Endothelial cell of umbilical vein (primary cell): ENCODE data around the gene RASD1. TPM values are rescaled to one million over a fixed set of nuclear protein-coding genes. Genes with fewer than 3 reads are reported as not detected.
A peak's percentile ranks its signal among the peaks of the same experiment; 100 is the strongest.

Experiments
- Bru-seq: library from RNA; stranded (reverse); fragments of 400-500 nt; gene quantifications from one replicate; lab custom pipeline; 2021; lab: Mats Ljungman, UMichigan
- BruChase-seq, 2 experiments: library from RNA; stranded (reverse); fragments of 400-500 nt; gene quantifications; one replicate each; lab custom pipeline; 2021; lab: Mats Ljungman, UMichigan
- BruUV-seq: library from RNA; stranded (reverse); fragments of 400-500 nt; replicated peaks from 2 replicates; lab custom pipeline; 2021; lab: Mats Ljungman, UMichigan
- CTCF ChIA-PET: fragments of 300-600, 350-600 bp; sonication (Branson Sonifier 250); formaldehyde crosslinking; loops from one replicate; lab custom pipeline; 2021; ENCODE audit warnings: antibody characterized with exemption, inconsistent platforms; lab: Charles Lee
- POLR2A ChIA-PET: fragments of 300-600, 350-600 bp; sonication (Branson Sonifier 250); formaldehyde crosslinking; loops from one replicate; lab custom pipeline; 2021; ENCODE audit warnings: antibody characterized with exemption, inconsistent platforms; lab: Charles Lee
- DNase-seq: peaks from one replicate; pipeline ENCODE4 v3.0.0-alpha.2; 2011; ENCODE audit warnings: low read depth, low spot score
- FAIRE-seq: peaks from 2 replicates; lab custom pipeline; 2011; peaks lifted over from hg19 to GRCh38; lab: Jason Lieb, UNC
- H2AFZ ChIP-seq: 2 replicates; pipeline ENCODE4 v1.6.0; 2012; ENCODE audit warnings: low read depth, low read length, control low read depth, inconsistent platforms
- H3K27ac ChIP-seq: 2 replicates; pipeline ENCODE4 v1.5.1; 2011; ENCODE audit warnings: low read depth, mild to moderate bottlenecking, control low read depth, low read length, moderate library complexity; ENCODE audit not compliant: insufficient read depth
- H3K27me3 ChIP-seq, 2 experiments: 2 replicates each; pipeline versions ENCODE4 v1.6.0 to v1.6.1; 2011; ENCODE audit warnings: low read length in 2 of 2, mixed read lengths in 1 of 2; ENCODE audit not compliant: control insufficient read depth in 2 of 2, insufficient read depth in 2 of 2
- H3K36me3 ChIP-seq, 2 experiments: 2 replicates in 1 of 2; 3 replicates in 1 of 2; pipeline ENCODE4 v1.5.1; 2011; ENCODE audit warnings: low read length in 2 of 2, mild to moderate bottlenecking in 1 of 2, moderate library complexity in 1 of 2; ENCODE audit not compliant: control insufficient read depth in 2 of 2, insufficient read depth in 2 of 2; ENCODE audit errors: extremely low read depth in 1 of 2
- H3K4me1 ChIP-seq: 3 replicates; pipeline ENCODE4 v1.5.1; 2011; ENCODE audit warnings: mild to moderate bottlenecking, low read length; ENCODE audit not compliant: control insufficient read depth, insufficient read depth; ENCODE audit errors: extremely low read depth
- H3K4me2 ChIP-seq: 2 replicates; pipeline ENCODE4 v1.6.1; 2011; ENCODE audit warnings: low read length, control low read depth, mixed read lengths; ENCODE audit not compliant: insufficient read depth
- H3K4me3 ChIP-seq, 3 experiments: fragments of 200-600 bp in 1 of 3; sonication (generic), shearing (Covaris generic) in 1 of 3; replicated peaks in 1 of 3; 2 replicates each; pipeline ENCODE4 v1.5.1; 2011 to 2016; ENCODE audit warnings: control low read depth in 3 of 3, low read length in 3 of 3, mild to moderate bottlenecking in 2 of 3, inconsistent platforms in 1 of 3, low read depth in 1 of 3, moderate library complexity in 1 of 3; ENCODE audit not compliant: insufficient read depth in 1 of 3
- H3K79me2 ChIP-seq: 2 replicates; pipeline ENCODE4 v1.6.0; 2012; ENCODE audit warnings: low read length, inconsistent platforms; ENCODE audit not compliant: control insufficient read depth, insufficient read depth
- H3K9ac ChIP-seq: replicated peaks from 2 replicates; pipeline ENCODE3; 2011; ENCODE audit warnings: low read length, control low read depth; ENCODE audit not compliant: insufficient read depth; ENCODE audit errors: extremely low read depth
- H3K9me1 ChIP-seq: replicated peaks from 3 replicates; pipeline ENCODE4 v1.6.0; 2011; ENCODE audit warnings: mild to moderate bottlenecking, low read length; ENCODE audit not compliant: control insufficient read depth, insufficient read depth; ENCODE audit errors: extremely low read depth
- H3K9me3 ChIP-seq: replicated peaks from 2 replicates; pipeline ENCODE4 v1.5.1; 2012; ENCODE audit warnings: low read length, inconsistent platforms; ENCODE audit not compliant: control insufficient read depth, insufficient read depth
- H4K20me1 ChIP-seq: replicated peaks from 2 replicates; pipeline ENCODE3; 2011; ENCODE audit warnings: mild to moderate bottlenecking, low read length; ENCODE audit not compliant: control insufficient read depth, insufficient read depth; ENCODE audit errors: extremely low read depth
- EZH2 ChIP-seq: IDR thresholded peaks from 2 replicates; pipeline ENCODE4 v1.6.1; 2012; ENCODE audit warnings: borderline replicate concordance, low read depth, mild to moderate bottlenecking, moderate library complexity, low read length, inconsistent platforms; ENCODE audit not compliant: severe bottlenecking
- FOS ChIP-seq: IDR thresholded peaks from 2 replicates; pipeline ENCODE4 v1.6.1; 2011; ENCODE audit warnings: mild to moderate bottlenecking, low read length, moderate library complexity, borderline replicate concordance; ENCODE audit not compliant: insufficient read depth
- GATA2 ChIP-seq: IDR thresholded peaks from 2 replicates; pipeline ENCODE4 v1.7.0; 2011; ENCODE audit warnings: low read depth, mild to moderate bottlenecking, moderate library complexity, mixed read lengths, low read length; ENCODE audit not compliant: insufficient read length, insufficient read depth
- JUN ChIP-seq: IDR thresholded peaks from 2 replicates; pipeline ENCODE4 v1.6.1; 2011; ENCODE audit warnings: borderline replicate concordance, low read depth; ENCODE audit not compliant: insufficient read length, insufficient read depth
- MYC ChIP-seq: IDR thresholded peaks from one replicate; pipeline ENCODE4 v1.6.1; 2011; ENCODE audit warnings: mild to moderate bottlenecking, low read depth, low read length
- POLR2A ChIP-seq: IDR thresholded peaks from 2 replicates; pipeline ENCODE4 v1.6.1; 2012; ENCODE audit warnings: low read depth, mild to moderate bottlenecking, control low read depth, low read length
- POLR2AphosphoS5 ChIP-seq: IDR thresholded peaks from 2 replicates; pipeline ENCODE4 v1.6.1; 2012; ENCODE audit warnings: low read depth, mild to moderate bottlenecking, control low read depth, low read length, moderate library complexity; ENCODE audit not compliant: insufficient read depth
- dilution Hi-C: fragments of 300-500 bp; cut with MboI; formaldehyde crosslinking; loops from one replicate; pipeline ENCODE4 v1.15.0; 2019; ENCODE audit warnings: low sequenced_read_pairs; ENCODE audit not compliant: extremely low pct_ligation_motif_present
- intact Hi-C: fragments of 100-400 bp; cut with micrococcal nuclease; formaldehyde crosslinking; loops from one replicate; pipeline ENCODE4 v1.10.0; 2022
- long read RNA-seq: library from polyadenylated mRNA; stranded (forward); transcript quantifications from one replicate; pipeline ENCODE4 v2.0.0, GENCODE V29; 2021
- polyA minus RNA-seq, 3 experiments: library from RNA; depleted of rRNA, polyadenylated mRNA; stranded (reverse); fragments of >200 nt; gene quantifications; 1 replicate in 1 of 3; 2 replicates in 2 of 3; pipeline ENCODE4 v1.2.3, GENCODE V29; 2011
- polyA plus RNA-seq, 4 experiments: library from polyadenylated mRNA; depleted of rRNA in 3 of 4; stranded (reverse) in 3 of 4; unstranded in 1 of 4; fragments of >200 nt; gene quantifications; 2 replicates each; pipeline versions ENCODE4 v1.2.1 to v1.2.3, GENCODE V29; 2011 to 2012; ENCODE audit warnings: missing spikeins in 1 of 4
- total RNA-seq: library from RNA; stranded (reverse); gene quantifications from 2 replicates; pipeline ENCODE4 v1.2.3, GENCODE V29; 2021
- TF ChIP-seq, protein P1 (sequence below): IDR thresholded peaks from 2 replicates; pipeline ENCODE4 v1.6.1; 2011; ENCODE audit not compliant: insufficient read depth, insufficient read length
- TF ChIP-seq, protein P2 (sequence below), 2 donors: IDR thresholded peaks; 1 replicate in 1 of 2; 2 replicates in 1 of 2; pipeline ENCODE4 v1.5.1; 2011; ENCODE audit warnings: low read length in 2 of 2, mild to moderate bottlenecking in 2 of 2, moderate library complexity in 2 of 2, control low read depth in 1 of 2, inconsistent platforms in 1 of 2, low read depth in 1 of 2; ENCODE audit not compliant: insufficient read depth in 1 of 2; ENCODE audit errors: extremely low read depth in 1 of 2

RASD1 gene, protein sequence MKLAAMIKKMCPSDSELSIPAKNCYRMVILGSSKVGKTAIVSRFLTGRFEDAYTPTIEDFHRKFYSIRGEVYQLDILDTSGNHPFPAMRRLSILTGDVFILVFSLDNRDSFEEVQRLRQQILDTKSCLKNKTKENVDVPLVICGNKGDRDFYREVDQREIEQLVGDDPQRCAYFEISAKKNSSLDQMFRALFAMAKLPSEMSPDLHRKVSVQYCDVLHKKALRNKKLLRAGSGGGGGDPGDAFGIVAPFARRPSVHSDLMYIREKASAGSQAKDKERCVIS
- total RNA-seq (15.7 and 21.3 TPM in 2 replicates), polyA plus RNA-seq (4.2 and 8.4 TPM in 2 replicates), polyA minus RNA-seq (3.7 and 4.3 TPM in 2 replicates), Bru-seq, nascent RNA (percentile 66 among the genes with signal in this experiment), BruChase-seq, experiment 1, labeled RNA remaining after a 6-hour chase (percentile 49 among the genes with signal in this experiment), BruChase-seq, experiment 2, labeled RNA remaining after a 2-hour chase (percentile 60 among the genes with signal in this experiment)
- polyA plus RNA-seq (2011; cell fraction: cytosol; rRNA removed): 1.9 and 3.9 TPM in 2 replicates
- 3.4 and 4.8 TPM in 2 replicates for polyA plus RNA-seq (2011; cell fraction: nucleus; rRNA removed)
- polyA plus RNA-seq (2012): 1.2 and 3.4 TPM in 2 replicates
- 6.9 TPM for polyA minus RNA-seq (2011; cell fraction: cytosol; rRNA and poly(A)+ RNA removed)
- polyA minus RNA-seq (2011; cell fraction: nucleus; rRNA and poly(A)+ RNA removed): 2.1 and 5.4 TPM in 2 replicates
- long read RNA-seq, transcript RASD1-201 (2 exons, 1,746 nt): major isoform, 167 of 177 reads
- long read RNA-seq, partial matches to known transcripts: 0 of 177 reads
- long read RNA-seq, other reads (novel, unspliced or antisense): 10 of 177 reads

- Histone ChIP-seq H3K9me3 (no peaks in the 10 kb centered on the region), H3K4me2 (peak within 1 kb of the TSS; percentile 79), H3K79me2 (no peaks in the 10 kb centered on the region), H3K4me3 (peak within 1 kb of the TSS; percentile 39 to 74 (median 71)), H3K9ac (peak within 1 kb of the TSS; percentile 71), H3K9me1 (no peaks in the 10 kb centered on the region), H3K36me3 (peaks cover 3 to 4% of the 10 kb centered on the region in 2 experiments), H2AFZ (peak within 1 kb of the TSS; percentile 88), H4K20me1 (no peaks in the 10 kb centered on the region), H3K27ac (peak within 1 kb of the TSS; percentile 71), H3K27me3 (no peaks in the 10 kb centered on the region), H3K4me1 (peaks cover 13% of the 10 kb centered on the region)
- ChIA-PET CTCF (interaction anchor here (0.6 to 3.1 kb wide), 58 partner anchors 9 to 1441 kb away, joined by 3 to 84 read pairs (median 4); partner anchors contain the start of gene PEMT), POLR2A (interaction anchor here (0.5 to 2.7 kb wide), 24 partner anchors 8 to 476 kb away, joined by 3 to 11 read pairs (median 3); partner anchors contain the start of genes DRC3, PEMT and TOM1L2)
- intact Hi-C loops (loop anchor here (1.0 to 10.0 kb wide), 8 partner anchors 50 to 418 kb away; partner anchors contain the start of gene PEMT), dilution Hi-C loops (no loop called here)
- no TSS peak for BruUV-seq
- FAIRE-seq (peak; percentile 84), DNase-seq (peak; percentile 77)
- no peak for TF ChIP-seq JUN
- TF ChIP-seq, protein P1, sequence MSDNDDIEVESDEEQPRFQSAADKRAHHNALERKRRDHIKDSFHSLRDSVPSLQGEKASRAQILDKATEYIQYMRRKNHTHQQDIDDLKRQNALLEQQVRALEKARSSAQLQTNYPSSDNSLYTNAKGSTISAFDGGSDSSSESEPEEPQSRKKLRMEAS: no peak
- TF ChIP-seq, protein P2, sequence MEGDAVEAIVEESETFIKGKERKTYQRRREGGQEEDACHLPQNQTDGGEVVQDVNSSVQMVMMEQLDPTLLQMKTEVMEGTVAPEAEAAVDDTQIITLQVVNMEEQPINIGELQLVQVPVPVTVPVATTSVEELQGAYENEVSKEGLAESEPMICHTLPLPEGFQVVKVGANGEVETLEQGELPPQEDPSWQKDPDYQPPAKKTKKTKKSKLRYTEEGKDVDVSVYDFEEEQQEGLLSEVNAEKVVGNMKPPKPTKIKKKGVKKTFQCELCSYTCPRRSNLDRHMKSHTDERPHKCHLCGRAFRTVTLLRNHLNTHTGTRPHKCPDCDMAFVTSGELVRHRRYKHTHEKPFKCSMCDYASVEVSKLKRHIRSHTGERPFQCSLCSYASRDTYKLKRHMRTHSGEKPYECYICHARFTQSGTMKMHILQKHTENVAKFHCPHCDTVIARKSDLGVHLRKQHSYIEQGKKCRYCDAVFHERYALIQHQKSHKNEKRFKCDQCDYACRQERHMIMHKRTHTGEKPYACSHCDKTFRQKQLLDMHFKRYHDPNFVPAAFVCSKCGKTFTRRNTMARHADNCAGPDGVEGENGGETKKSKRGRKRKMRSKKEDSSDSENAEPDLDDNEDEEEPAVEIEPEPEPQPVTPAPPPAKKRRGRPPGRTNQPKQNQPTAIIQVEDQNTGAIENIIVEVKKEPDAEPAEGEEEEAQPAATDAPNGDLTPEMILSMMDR (IDR thresholded peaks at IDR 0.05; ENCODE audit: extremely low read depth in 1 of 2, insufficient read depth in 1 of 2, low read depth in 1 of 2, low read length in 2 of 2): peak; percentile 79 to 93
- TF ChIP-seq POLR2A: peak; percentile 91
- TF ChIP-seq MYC: no peak
- no peak for TF ChIP-seq FOS
- TF ChIP-seq POLR2AphosphoS5: peak; percentile 94
- TF ChIP-seq EZH2: no peak
- no peak for TF ChIP-seq GATA2
Observed at GRCh38 chr17:17496189-17497064, at the start of gene RASD1. TSS of gene RASD1 (minus strand) at chr17:17496395. CDS start at chr17:17496181, 214 bp downstream.
